GM12872 (cell line): ENCODE measurements around the gene ITGA3.

Experiments
- CTCF ChIP-seq: IDR thresholded peaks from 3 replicates; pipeline ENCODE4 v1.5.1; 2011; ENCODE audit warnings: low read depth, mild to moderate bottlenecking, low read length, moderate library complexity; ENCODE audit not compliant: insufficient read depth

ITGA3 gene

GRCh38 chr17:50078430-50078829 is 22.5 kb downstream of the ITGA3 start:
- no peak for TF ChIP-seq CTCF

GRCh38 chr17:50079334-50080095 is 23.6 kb downstream of the ITGA3 start:
- peak; percentile 100 for TF ChIP-seq CTCF

- TF ChIP-seq CTCF, result no peak
Measured at GRCh38 chr17:50080096-50080480, 24.2 kb downstream of the ITGA3 start.

GRCh38 chr17:50080827-50081226 is 24.9 kb downstream of the ITGA3 start:
- TF ChIP-seq CTCF, result no peak

GRCh38 chr17:50081757-50082156 is 25.8 kb downstream of the ITGA3 start:
- no peak for TF ChIP-seq CTCF

- peak; percentile 99 for TF ChIP-seq CTCF
Measured at GRCh38 chr17:50087246-50087911, 31.5 kb downstream of the ITGA3 start.

GRCh38 chr17:50087912-50088405 is 32.0 kb downstream of the ITGA3 start:
- no peak for TF ChIP-seq CTCF
